Gastroesophageal sphincter (tissue), 4 donors: ENCODE results near the gene RYR2. TPM values are rescaled to one million over a fixed set of nuclear protein-coding genes. Genes with fewer than 3 reads are reported as not detected.
"Not testable (repeated sequence)": the region's sequence is repeated elsewhere in the genome, so short reads cannot be mapped to it uniquely, and the experiment has no call there.

Experiments used
- ATAC-seq: fragments of 150-250 bp; one replicate; pipeline ENCODE4 v1.9.1; 2016; ENCODE audit warnings: mild to moderate bottlenecking, moderate library complexity
- H3K27ac ChIP-seq, 4 donors: fragments of 200-600 bp; sonication (generic) in 3 of 4; 1 replicate in 3 of 4; 2 replicates in 1 of 4; pipeline ENCODE4 v1.5.1; 2016 to 2019
- H3K27me3 ChIP-seq: fragments of 200-600 bp; sonication (generic); one replicate; pipeline ENCODE4 v1.5.1; 2019
- H3K36me3 ChIP-seq, 2 donors: fragments of 200-600 bp; sonication (generic); one replicate each; pipeline ENCODE4 v1.5.1; 2019; ENCODE audit warnings: control low read depth in 1 of 2
- H3K4me1 ChIP-seq, 3 donors: fragments of 200-600 bp; sonication (generic); 1 replicate in 2 of 3; 2 replicates in 1 of 3; pipeline ENCODE4 v1.5.1; 2016 to 2019; ENCODE audit warnings: control low read depth in 2 of 3
- H3K4me3 ChIP-seq, 2 donors: fragments of 200-600 bp; sonication (generic); one replicate each; pipeline ENCODE4 v1.5.1; 2019; ENCODE audit warnings: mild to moderate bottlenecking in 1 of 2, moderate library complexity in 1 of 2
- H3K9me3 ChIP-seq, 3 donors: fragments of 200-600 bp; sonication (generic); one replicate each; pipeline ENCODE4 v1.5.1; 2017 to 2019; ENCODE audit warnings: control low read depth in 2 of 3
- CTCF ChIP-seq, 4 experiments: fragments of 200-600 bp in 2 of 4; fragments of 450-650 bp in 2 of 4; sonication (generic) in 1 of 4; IDR thresholded peaks; one replicate each; pipeline ENCODE4 v1.5.1; 2017 to 2019; ENCODE audit warnings: antibody characterized with exemption in 4 of 4, mild to moderate bottlenecking in 2 of 4, moderate library complexity in 2 of 4
- EP300 ChIP-seq: sonication (generic); formaldehyde crosslinking; IDR thresholded peaks from one replicate; pipeline ENCODE4 v1.6.1; 2017; ENCODE audit warnings: antibody characterized with exemption, mild to moderate bottlenecking
- POLR2A ChIP-seq, 2 donors: fragments of 450-650 bp; IDR thresholded peaks; one replicate each; pipeline ENCODE4 v1.6.1; 2017; ENCODE audit warnings: antibody characterized with exemption in 2 of 2, mild to moderate bottlenecking in 2 of 2, moderate library complexity in 1 of 2
- POLR2AphosphoS5 ChIP-seq: sonication (generic); formaldehyde crosslinking; IDR thresholded peaks from one replicate; pipeline ENCODE4 v1.6.1; 2017; ENCODE audit warnings: antibody characterized with exemption
- WGBS, 2 donors: methylation state at CpG; one replicate each; pipeline ENCODE4 v1.1.5; 2018; ENCODE audit warnings: low coverage in 1 of 2; 5-methylcytosine and 5-hydroxymethylcytosine counted together
- total RNA-seq, 4 donors: library from RNA; depleted of rRNA; stranded (reverse); fragments of >200 nt; gene quantifications; one replicate each; pipeline ENCODE4 v1.1.0, GENCODE V29; 2016

The RYR2 gene
- total RNA-seq, 4 donors from 2014 or later: 27.4 to 78.8 (median 42.7) TPM

GRCh38 chr1:237261198-237261597 is 219.2 kb downstream of the RYR2 start:
- peak overlapping the region in 3 of 4 donors; percentile 26 to 81 (median 46) for H3K27ac ChIP-seq
- 50 to 80% methylated on average over 1 to 2 of the region's 4 CpGs for WGBS, 2 donors

DNA sequence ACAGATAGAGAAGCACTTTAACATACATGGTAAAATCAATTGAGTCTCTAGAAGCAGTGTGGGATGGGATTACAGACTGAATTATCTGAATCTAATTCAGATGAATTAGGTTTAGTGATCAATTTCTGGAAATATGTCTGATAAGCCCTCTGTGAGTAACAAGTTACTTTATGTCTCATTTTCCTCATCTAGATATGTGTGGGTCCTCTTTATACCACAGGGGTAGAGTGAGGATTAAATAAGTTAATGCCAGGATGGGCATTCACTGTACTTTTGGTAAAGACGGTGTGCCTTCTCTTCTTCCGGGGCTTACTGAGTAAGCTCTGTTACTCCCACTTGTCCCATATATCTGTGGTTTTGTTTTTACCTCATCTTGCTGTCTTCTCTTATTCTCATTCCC is 225.8 kb downstream of the RYR2 start:
- Histone ChIP-seq H3K4me3 (no peak overlapping the region), H3K9me3 (no peaks in the 10 kb centered on the region), H3K27ac (no peak overlapping the region), H3K27me3 (no peaks in the 10 kb centered on the region), H3K36me3 (no peaks in the 10 kb centered on the region), H3K4me1 (peaks cover 0 to 12% (median 0%) of the 10 kb centered on the region in 3 donors)
- no peak for TF ChIP-seq EP300
- no peak for TF ChIP-seq CTCF (IDR thresholded peaks at IDR 0.05)
- no peak for TF ChIP-seq POLR2A (IDR thresholded peaks at IDR 0.05)
- no peak for ATAC-seq
- 61 to 82% methylated on average over 2 of the region's 2 CpGs for WGBS, 2 donors

More at GRCh38 chr1:237261198-237261597, 219.2 kb downstream of the RYR2 start:
- Histone ChIP-seq H3K9me3 (no peaks in the 10 kb centered on the region), H3K4me3 (no peak overlapping the region), H3K4me1 (peaks cover 0 to 40% (median 0%) of the 10 kb centered on the region in 3 donors), H3K27me3 (no peaks in the 10 kb centered on the region), H3K36me3 (no peaks in the 10 kb centered on the region)
- ATAC-seq: no peak
- TF ChIP-seq CTCF (IDR thresholded peaks at IDR 0.05) (no peak), POLR2AphosphoS5 (no peak), EP300 (no peak), POLR2A (IDR thresholded peaks at IDR 0.05) (no peak)

- Histone ChIP-seq H3K36me3 (no peaks in the 10 kb centered on the region), H3K27ac (peak overlapping the region in 2 of 4 donors; percentile 16 to 40), H3K4me3 (no peak overlapping the region), H3K27me3 (no peaks in the 10 kb centered on the region), H3K4me1 (peaks cover 0 to 18% (median 0%) of the 10 kb centered on the region in 3 donors), H3K9me3 (no peaks in the 10 kb centered on the region)
- no peak for TF ChIP-seq EP300
- TF ChIP-seq POLR2A (IDR thresholded peaks at IDR 0.05): no peak
- no peak for TF ChIP-seq POLR2AphosphoS5
- no peak for TF ChIP-seq CTCF (IDR thresholded peaks at IDR 0.05)
- 35 to 59% methylated on average over 4 of the region's 4 CpGs for WGBS, 2 donors
- no peak for ATAC-seq
Measured at GRCh38 chr1:237269938-237270337, 228.0 kb downstream of the RYR2 start.

DNA sequence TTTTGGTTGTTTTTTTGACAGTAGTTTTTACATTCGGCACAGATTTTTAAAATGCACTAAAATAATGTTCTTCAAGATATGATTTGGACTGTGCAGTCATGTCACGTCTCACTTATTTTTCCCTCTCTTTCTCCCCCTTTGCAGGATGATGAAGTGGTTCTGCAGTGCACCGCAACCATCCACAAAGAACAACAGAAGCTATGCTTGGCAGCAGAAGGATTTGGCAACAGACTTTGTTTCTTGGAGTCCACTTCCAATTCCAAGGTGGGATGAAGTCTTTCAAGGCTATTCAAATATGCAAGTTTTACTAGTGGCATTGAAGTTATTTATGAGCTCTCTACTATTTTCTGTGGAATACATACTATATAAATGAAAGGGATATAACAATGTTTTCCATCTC is 228.4 kb downstream of the RYR2 start:
- ATAC-seq: no peak
- WGBS, 2 donors: 20 to 26% methylated on average over 3 of the region's 3 CpGs
- Histone ChIP-seq H3K4me3 (no peak overlapping the region), H3K27me3 (no peaks in the 10 kb centered on the region), H3K9me3 (no peaks in the 10 kb centered on the region), H3K4me1 (peaks cover 0 to 18% (median 0%) of the 10 kb centered on the region in 3 donors), H3K27ac (peak overlapping the region in 2 of 4 donors; percentile 17 to 40), H3K36me3 (no peaks in the 10 kb centered on the region)
- TF ChIP-seq CTCF (IDR thresholded peaks at IDR 0.05) (no peak), EP300 (no peak), POLR2AphosphoS5 (no peak), POLR2A (IDR thresholded peaks at IDR 0.05) (no peak)

GRCh38 chr1:237277994-237278393 is 236.0 kb downstream of the RYR2 start:
- WGBS, 2 donors: 55 to 62% methylated on average over 1 to 2 of the region's 3 CpGs
- not testable (repeated sequence) for H3K36me3 ChIP-seq, H3K27ac ChIP-seq, H3K9me3 ChIP-seq, H3K4me3 ChIP-seq, ATAC-seq, H3K27me3 ChIP-seq
- H3K4me1 ChIP-seq: peaks cover 0 to 20% (median 3%) of the 10 kb centered on the region in 3 donors
